Bronchial epithelial cell (primary cell): Measurements from ENCODE around the gene CYYR1. TPM values are rescaled to one million over a fixed set of nuclear protein-coding genes. Genes with fewer than 3 reads are reported as not detected.
A peak's percentile ranks its signal among the peaks of the same experiment; 100 is the strongest.

Experiments used
- DNase-seq: peaks from one replicate; pipeline ENCODE4 v3.0.0-alpha.2; 2010; ENCODE audit warnings: low read depth
- FAIRE-seq: peaks from 2 replicates; lab custom pipeline; 2011; peaks lifted over from hg19 to GRCh38; lab: Jason Lieb, UNC
- H3K27me3 ChIP-seq: 2 replicates; pipeline ENCODE4 v1.5.1; 2011; ENCODE audit warnings: low read length; ENCODE audit not compliant: control insufficient read depth, insufficient read depth
- H3K36me3 ChIP-seq: 2 replicates; pipeline ENCODE4 v1.5.1; 2011; ENCODE audit warnings: low read length; ENCODE audit not compliant: control insufficient read depth, insufficient read depth
- H3K4me3 ChIP-seq: 2 replicates; pipeline ENCODE4 v1.5.1; 2011; ENCODE audit warnings: mild to moderate bottlenecking, low read depth, low read length, control low read depth
- CTCF ChIP-seq: IDR thresholded peaks from 2 replicates; pipeline ENCODE4 v1.5.1; 2011; ENCODE audit warnings: mild to moderate bottlenecking, moderate library complexity, low read length, control low read depth, inconsistent platforms; ENCODE audit not compliant: insufficient read depth, severe bottlenecking
- total RNA-seq: library from RNA; depleted of rRNA; stranded (reverse); fragments of >200 nt; gene quantifications from 2 replicates; pipeline ENCODE4 v1.2.1, GENCODE V29; 2014

The CYYR1 gene
- total RNA-seq, 1 donor from 2014 or later, result 1.1 TPM

GRCh38 chr21:26550326-26550725 is 22.8 kb downstream of the CYYR1 start:
- FAIRE-seq (peak; percentile 86), DNase-seq (peak; percentile 34)
- Histone ChIP-seq H3K4me3 (no peak overlapping the region), H3K36me3 (no peaks in the 10 kb centered on the region), H3K27me3 (no peaks in the 10 kb centered on the region)
- no peak for TF ChIP-seq CTCF

GRCh38 chr21:26546446-26547097 is 26.5 kb downstream of the CYYR1 start:
- no peak overlapping the region for H3K4me3 ChIP-seq
- no peaks in the 10 kb centered on the region for H3K36me3 ChIP-seq
- no peak for DNase-seq
- no peaks in the 10 kb centered on the region for H3K27me3 ChIP-seq
- no peak for TF ChIP-seq CTCF
- FAIRE-seq, result no peak

- DNase-seq, result no peak
- Histone ChIP-seq H3K27me3 (no peaks in the 10 kb centered on the region), H3K36me3 (no peaks in the 10 kb centered on the region), H3K4me3 (no peak overlapping the region)
- no peak for TF ChIP-seq CTCF
- no peak for FAIRE-seq
Measured at GRCh38 chr21:26544201-26544775, 28.8 kb downstream of the CYYR1 start.

- no peak for FAIRE-seq
- H3K27me3 ChIP-seq, result no peaks in the 10 kb centered on the region
- no peaks in the 10 kb centered on the region for H3K36me3 ChIP-seq
- H3K4me3 ChIP-seq, result no peak overlapping the region
- no peak for TF ChIP-seq CTCF
- DNase-seq, result no peak
Measured at GRCh38 chr21:26540651-26541050, 32.4 kb downstream of the CYYR1 start.

- no peak for TF ChIP-seq CTCF
- DNase-seq (no peak), FAIRE-seq (no peak)
- Histone ChIP-seq H3K4me3 (no peak overlapping the region), H3K36me3 (no peaks in the 10 kb centered on the region), H3K27me3 (no peaks in the 10 kb centered on the region)
Measured at GRCh38 chr21:26539566-26539965, 33.5 kb downstream of the CYYR1 start.
